ENCODE data around the gene PLA2G2D. TPM values are rescaled to one million over a fixed set of nuclear protein-coding genes. Genes with fewer than 3 reads are reported as not detected.

The PLA2G2D gene
- total RNA-seq, 1 experiment from 2014 or later, result not detected

DNA sequence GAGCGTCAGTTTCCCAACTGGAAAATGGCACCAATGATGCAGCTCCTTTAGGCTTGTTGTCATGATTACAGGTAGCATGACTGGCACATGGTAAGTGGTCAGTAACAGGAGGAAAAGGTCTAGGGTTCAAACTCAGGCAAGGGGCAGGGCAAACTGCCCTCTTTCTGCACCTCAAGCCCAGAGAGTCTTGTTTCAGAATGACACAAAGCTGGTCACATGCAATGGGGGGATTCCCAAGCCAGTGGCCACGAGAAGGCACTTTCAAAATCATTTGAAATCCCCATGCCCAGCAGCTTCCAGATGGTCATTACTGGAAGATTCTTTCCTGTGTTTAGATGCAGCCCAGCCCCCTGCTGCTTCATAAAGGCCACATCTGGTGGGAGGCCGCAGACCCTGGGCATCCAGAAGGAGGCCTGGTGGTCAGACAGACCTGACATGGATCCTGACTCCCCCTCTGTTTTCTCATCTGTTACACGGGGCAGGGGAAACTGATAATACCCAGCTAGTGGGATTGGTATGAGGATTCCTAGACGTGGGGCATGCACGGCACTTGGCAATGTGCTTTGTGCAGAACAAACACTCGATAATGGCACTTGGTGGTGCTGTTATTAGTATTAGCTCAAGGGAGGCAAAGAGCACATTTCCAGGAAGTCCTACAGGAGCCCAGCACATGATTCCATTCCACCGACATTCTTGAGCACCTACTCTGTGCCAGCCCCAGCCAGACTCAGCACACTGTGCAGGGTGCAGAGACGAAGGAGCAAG is 6.9 kb upstream of the PLA2G2D start:
- BruUV-seq (replicated peaks), result no TSS peak
- POLR2A ChIA-PET (ENCODE audit: low non-redundant PET), result no interaction called here
- no peak for DNase-seq (ENCODE audit: low spot score)
- Histone ChIP-seq H3K4me1 (ENCODE audit: insufficient read depth, low read length, poor library complexity, severe bottlenecking) (peaks cover 12% of the 10 kb centered on the region), H3K4me3 (ENCODE audit: low read depth, low read length, poor library complexity, severe bottlenecking) (no peak overlapping the region), H3K27ac (ENCODE audit: low read depth, low read length, poor library complexity, severe bottlenecking) (no peak overlapping the region), H3K36me3 (ENCODE audit: insufficient read depth, low read length, poor library complexity, severe bottlenecking) (no peaks in the 10 kb centered on the region), H3K9me3 (ENCODE audit: low read depth, low read length, poor library complexity, severe bottlenecking) (no peaks in the 10 kb centered on the region), H3K27me3 (replicated peaks; ENCODE audit: insufficient read depth, low read depth, low read length, poor library complexity) (peaks cover 3% of the 10 kb centered on the region)
- TF ChIP-seq EZH2 (IDR thresholded peaks at IDR 0.05; ENCODE audit: borderline replicate concordance, low read depth, low read length, poor library complexity, severe bottlenecking), result no peak
- TF ChIP-seq, protein P1, sequence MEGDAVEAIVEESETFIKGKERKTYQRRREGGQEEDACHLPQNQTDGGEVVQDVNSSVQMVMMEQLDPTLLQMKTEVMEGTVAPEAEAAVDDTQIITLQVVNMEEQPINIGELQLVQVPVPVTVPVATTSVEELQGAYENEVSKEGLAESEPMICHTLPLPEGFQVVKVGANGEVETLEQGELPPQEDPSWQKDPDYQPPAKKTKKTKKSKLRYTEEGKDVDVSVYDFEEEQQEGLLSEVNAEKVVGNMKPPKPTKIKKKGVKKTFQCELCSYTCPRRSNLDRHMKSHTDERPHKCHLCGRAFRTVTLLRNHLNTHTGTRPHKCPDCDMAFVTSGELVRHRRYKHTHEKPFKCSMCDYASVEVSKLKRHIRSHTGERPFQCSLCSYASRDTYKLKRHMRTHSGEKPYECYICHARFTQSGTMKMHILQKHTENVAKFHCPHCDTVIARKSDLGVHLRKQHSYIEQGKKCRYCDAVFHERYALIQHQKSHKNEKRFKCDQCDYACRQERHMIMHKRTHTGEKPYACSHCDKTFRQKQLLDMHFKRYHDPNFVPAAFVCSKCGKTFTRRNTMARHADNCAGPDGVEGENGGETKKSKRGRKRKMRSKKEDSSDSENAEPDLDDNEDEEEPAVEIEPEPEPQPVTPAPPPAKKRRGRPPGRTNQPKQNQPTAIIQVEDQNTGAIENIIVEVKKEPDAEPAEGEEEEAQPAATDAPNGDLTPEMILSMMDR (conservative IDR thresholded peaks at IDR 0.05; ENCODE audit: low read depth, low read length), result no peak
- intact Hi-C loops (cut with micrococcal nuclease; ENCODE audit: unreplicated experiment), result no loop called here
- CTCF ChIA-PET, result interaction anchor here (0.5 kb wide), 1 partner anchor 209 kb away, joined by 5 read pairs; no protein-coding TSS in a partner anchor

DNA sequence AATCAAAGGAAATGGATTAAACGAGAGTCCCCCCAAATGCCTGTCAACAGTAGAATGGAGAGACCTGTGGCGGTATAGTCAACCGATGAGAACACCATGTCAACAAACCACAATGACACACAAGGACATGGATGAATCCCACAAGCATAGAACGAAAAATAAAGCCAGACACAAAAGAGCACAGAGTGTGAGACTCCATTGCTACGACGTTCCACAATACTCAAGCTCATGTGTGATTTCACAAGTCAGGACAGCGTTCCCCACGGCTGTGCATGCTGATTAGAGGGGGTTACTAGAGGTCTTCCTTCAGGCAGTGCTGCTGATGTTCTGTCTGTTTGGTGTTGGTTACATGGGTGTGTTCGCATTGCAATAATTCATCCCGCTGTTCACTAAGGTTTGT is 5.8 kb upstream of the PLA2G2D start:
- Histone ChIP-seq H3K4me1 (ENCODE audit: insufficient read depth, low read length, poor library complexity, severe bottlenecking) (peaks cover 12% of the 10 kb centered on the region), H3K4me3 (ENCODE audit: low read depth, low read length, poor library complexity, severe bottlenecking) (no peak overlapping the region), H3K36me3 (ENCODE audit: insufficient read depth, low read length, poor library complexity, severe bottlenecking) (no peaks in the 10 kb centered on the region), H3K27ac (ENCODE audit: low read depth, low read length, poor library complexity, severe bottlenecking) (no peak overlapping the region), H3K27me3 (replicated peaks; ENCODE audit: insufficient read depth, low read depth, low read length, poor library complexity) (peaks cover 3% of the 10 kb centered on the region), H3K9me3 (ENCODE audit: low read depth, low read length, poor library complexity, severe bottlenecking) (no peaks in the 10 kb centered on the region)
- POLR2A ChIA-PET (ENCODE audit: low non-redundant PET), result no interaction called here
- TF ChIP-seq, protein P1 (conservative IDR thresholded peaks at IDR 0.05; ENCODE audit: low read depth, low read length), result no peak
- TF ChIP-seq EZH2 (IDR thresholded peaks at IDR 0.05; ENCODE audit: borderline replicate concordance, low read depth, low read length, poor library complexity, severe bottlenecking), result no peak
- BruUV-seq (replicated peaks), result no TSS peak
- intact Hi-C loops (cut with micrococcal nuclease; ENCODE audit: unreplicated experiment), result no loop called here
- CTCF ChIA-PET, result no interaction called here
- no peak for DNase-seq (ENCODE audit: low spot score)

DNA sequence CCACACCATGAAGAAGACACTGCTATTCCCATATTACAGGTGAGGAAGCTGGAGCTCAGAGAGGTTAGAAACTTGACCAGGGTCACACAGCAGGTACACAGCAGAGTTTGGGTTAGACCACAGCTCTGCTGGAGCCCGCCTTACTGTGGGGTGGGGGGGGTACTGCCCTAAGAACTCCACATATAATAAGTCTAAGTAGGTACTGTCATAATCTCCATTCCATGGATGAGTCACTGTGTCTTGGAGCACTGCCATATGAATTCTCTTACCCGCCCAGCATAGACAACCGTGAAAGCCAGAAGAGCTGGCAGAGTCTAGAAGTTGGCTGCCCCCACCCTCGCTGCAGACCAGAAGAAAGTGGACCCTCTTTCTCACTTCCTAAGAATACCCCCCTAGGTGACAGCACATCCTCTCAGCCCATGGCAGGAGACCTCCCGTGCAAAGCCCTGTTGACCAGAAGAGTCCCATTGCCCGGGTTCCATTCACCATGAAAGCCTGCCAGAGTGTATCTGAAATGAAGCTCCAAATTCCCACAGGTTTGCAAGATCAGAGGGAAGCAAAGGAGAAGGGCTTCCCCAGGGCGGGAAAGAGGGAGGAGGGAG is 5.2 kb upstream of the PLA2G2D start:
- Histone ChIP-seq H3K36me3 (ENCODE audit: insufficient read depth, low read length, poor library complexity, severe bottlenecking) (no peaks in the 10 kb centered on the region), H3K27me3 (replicated peaks; ENCODE audit: insufficient read depth, low read depth, low read length, poor library complexity) (peaks cover 3% of the 10 kb centered on the region), H3K9me3 (ENCODE audit: low read depth, low read length, poor library complexity, severe bottlenecking) (no peaks in the 10 kb centered on the region), H3K27ac (ENCODE audit: low read depth, low read length, poor library complexity, severe bottlenecking) (no peak overlapping the region), H3K4me3 (ENCODE audit: low read depth, low read length, poor library complexity, severe bottlenecking) (no peak overlapping the region), H3K4me1 (ENCODE audit: insufficient read depth, low read length, poor library complexity, severe bottlenecking) (peaks cover 12% of the 10 kb centered on the region)
- TF ChIP-seq, protein P1 (conservative IDR thresholded peaks at IDR 0.05; ENCODE audit: low read depth, low read length), result no peak
- no peak for TF ChIP-seq EZH2 (IDR thresholded peaks at IDR 0.05; ENCODE audit: borderline replicate concordance, low read depth, low read length, poor library complexity, severe bottlenecking)
- BruUV-seq (replicated peaks), result no TSS peak
- CTCF ChIA-PET, result no interaction called here
- DNase-seq (ENCODE audit: low spot score), result peak; percentile 84
- POLR2A ChIA-PET (ENCODE audit: low non-redundant PET), result no interaction called here
- intact Hi-C loops (cut with micrococcal nuclease; ENCODE audit: unreplicated experiment), result no loop called here
